Trophoblast cell (in vitro differentiated cells and primary cell): ENCODE measurements around the gene LANCL2.

Experiments used
- DNase-seq, 2 donors: peaks; one replicate each; pipeline ENCODE4 v3.0.0-alpha.2; 2016
- H2AFZ ChIP-seq: 2 replicates; pipeline ENCODE4 v1.6.1; 2013; ENCODE audit warnings: low read length, moderate library complexity, mild to moderate bottlenecking; ENCODE audit not compliant: insufficient read depth, poor library complexity
- H2AK5ac ChIP-seq: 2 replicates; pipeline ENCODE4 v1.6.1; 2013; ENCODE audit warnings: mild to moderate bottlenecking, low read length
- H2BK120ac ChIP-seq: 2 replicates; pipeline ENCODE4 v1.6.1; 2013; ENCODE audit warnings: low read length, mild to moderate bottlenecking, moderate library complexity; ENCODE audit not compliant: insufficient read depth, poor library complexity
- H2BK12ac ChIP-seq: 2 replicates; pipeline ENCODE4 v1.6.1; 2013; ENCODE audit warnings: mild to moderate bottlenecking, low read length, moderate library complexity
- H2BK5ac ChIP-seq: 2 replicates; pipeline ENCODE4 v1.6.1; 2013; ENCODE audit warnings: low read length, low read depth, moderate library complexity, mild to moderate bottlenecking; ENCODE audit not compliant: poor library complexity
- H3K14ac ChIP-seq: 2 replicates; pipeline ENCODE4 v1.6.1; 2013; ENCODE audit warnings: mild to moderate bottlenecking, low read length
- H3K18ac ChIP-seq: 2 replicates; pipeline ENCODE4 v1.6.1; 2013; ENCODE audit warnings: mild to moderate bottlenecking, low read length
- H3K23ac ChIP-seq: 2 replicates; pipeline ENCODE4 v1.6.1; 2013; ENCODE audit warnings: low read length
- H3K27ac ChIP-seq: 2 replicates; pipeline ENCODE4 v1.5.1; 2013; ENCODE audit warnings: low read depth, mild to moderate bottlenecking, inconsistent platforms, low read length, moderate library complexity
- H3K27me3 ChIP-seq: 2 replicates; pipeline ENCODE4 v1.6.1; 2013; ENCODE audit warnings: inconsistent platforms, mild to moderate bottlenecking, low read length, moderate library complexity; ENCODE audit not compliant: insufficient read depth
- H3K36me3 ChIP-seq, 2 experiments: 1 replicate in 1 of 2; 2 replicates in 1 of 2; pipeline ENCODE4 v1.6.1; 2013; ENCODE audit warnings: low read length in 2 of 2, mild to moderate bottlenecking in 2 of 2, moderate library complexity in 1 of 2; ENCODE audit not compliant: insufficient read depth in 2 of 2, control insufficient read depth in 1 of 2
- H3K4ac ChIP-seq: 2 replicates; pipeline ENCODE4 v1.6.1; 2013; ENCODE audit warnings: low read depth, mild to moderate bottlenecking, low read length, moderate library complexity
- H3K4me1 ChIP-seq, 2 experiments: 1 replicate in 1 of 2; 2 replicates in 1 of 2; pipeline ENCODE4 v1.6.1; 2013; ENCODE audit warnings: low read length in 2 of 2, mild to moderate bottlenecking in 2 of 2, moderate library complexity in 1 of 2; ENCODE audit not compliant: insufficient read depth in 2 of 2, control insufficient read depth in 1 of 2
- H3K4me2 ChIP-seq: 2 replicates; pipeline ENCODE4 v1.6.1; 2013; ENCODE audit warnings: inconsistent platforms, mild to moderate bottlenecking, low read length, moderate library complexity
- H3K4me3 ChIP-seq: 2 replicates; pipeline ENCODE4 v1.5.1; 2013; ENCODE audit warnings: mild to moderate bottlenecking, low read depth, low read length, inconsistent platforms
- H3K79me1 ChIP-seq: one replicate; pipeline ENCODE4 v1.6.1; 2013; ENCODE audit warnings: low read length
- H3K79me2 ChIP-seq: 2 replicates; pipeline ENCODE4 v1.6.1; 2013; ENCODE audit warnings: low read length, mild to moderate bottlenecking; ENCODE audit not compliant: control insufficient read depth, insufficient read depth, poor library complexity
- H3K9ac ChIP-seq: 2 replicates; pipeline ENCODE4 v1.6.1; 2013; ENCODE audit warnings: mild to moderate bottlenecking, low read length
- H3K9me3 ChIP-seq: 2 replicates; pipeline ENCODE4 v1.6.1; 2013; ENCODE audit warnings: low read depth, mild to moderate bottlenecking, control low read depth, inconsistent platforms, low read length; ENCODE audit not compliant: insufficient read depth
- H4K12ac ChIP-seq: 2 replicates; pipeline ENCODE4 v1.6.1; 2013; ENCODE audit warnings: low read depth, mild to moderate bottlenecking, low read length, moderate library complexity
- H4K8ac ChIP-seq: 2 replicates; pipeline ENCODE4 v1.6.1; 2013; ENCODE audit warnings: low read depth, mild to moderate bottlenecking, low read length, moderate library complexity
- H4K91ac ChIP-seq: one replicate; pipeline ENCODE4 v1.6.1; 2013; ENCODE audit warnings: low read depth, mild to moderate bottlenecking, low read length, moderate library complexity
- WGBS: extraction: QIAGEN DNeasy Blood & Tissue Kit; methylation state at CpG from one replicate; pipeline ENCODE4 v1.1.7; 2013; ENCODE audit warnings: missing lambda C conversion rate; ENCODE audit not compliant: insufficient read length, insufficient coverage; ENCODE audit errors: extremely low coverage; 5-methylcytosine and 5-hydroxymethylcytosine counted together

Gene LANCL2

GRCh38 chr7:55477781-55478374 is 112.7 kb downstream of the LANCL2 start:
- H2BK12ac ChIP-seq: no peak overlapping the region
- H3K4me1 ChIP-seq: peaks cover 0 to 2% of the 10 kb centered on the region in 2 experiments
- no peak overlapping the region for H4K91ac ChIP-seq
- H3K36me3 ChIP-seq: peaks cover 0 to 2% of the 10 kb centered on the region in 2 experiments
- no peak overlapping the region for H2AFZ ChIP-seq
- no peak overlapping the region for H4K12ac ChIP-seq
- no peak overlapping the region for H3K18ac ChIP-seq
- no peaks in the 10 kb centered on the region for H3K79me2 ChIP-seq
- no CpG with 5 or more reads among the region's 13 CpGs for WGBS
- no peak overlapping the region for H4K8ac ChIP-seq
- no peak overlapping the region for H3K14ac ChIP-seq
- H3K4me3 ChIP-seq: no peak overlapping the region
- no peak overlapping the region for H2BK5ac ChIP-seq
- peak; percentile 60 to 75 for DNase-seq
- H2AK5ac ChIP-seq: no peak overlapping the region
- H3K23ac ChIP-seq: no peak overlapping the region
- no peaks in the 10 kb centered on the region for H3K79me1 ChIP-seq
- no peak overlapping the region for H2BK120ac ChIP-seq
- H3K9me3 ChIP-seq: peaks cover 3% of the 10 kb centered on the region
- H3K9ac ChIP-seq: no peak overlapping the region
- H3K4me2 ChIP-seq: no peak overlapping the region
- no peak overlapping the region for H3K27ac ChIP-seq
- no peak overlapping the region for H3K4ac ChIP-seq
- no peaks in the 10 kb centered on the region for H3K27me3 ChIP-seq

- H3K27me3 ChIP-seq: no peaks in the 10 kb centered on the region
- peaks cover 3% of the 10 kb centered on the region for H3K9me3 ChIP-seq
- no peaks in the 10 kb centered on the region for H3K79me2 ChIP-seq
- no peak overlapping the region for H2BK5ac ChIP-seq
- H3K27ac ChIP-seq: no peak overlapping the region
- no peak for DNase-seq
- H2AK5ac ChIP-seq: no peak overlapping the region
- H3K23ac ChIP-seq: no peak overlapping the region
- H3K18ac ChIP-seq: no peak overlapping the region
- H3K4me1 ChIP-seq: no peaks in the 10 kb centered on the region
- H2AFZ ChIP-seq: no peak overlapping the region
- H3K4me3 ChIP-seq: no peak overlapping the region
- no CpG with 5 or more reads among the region's 6 CpGs for WGBS
- H3K36me3 ChIP-seq: peaks cover 0 to 2% of the 10 kb centered on the region in 2 experiments
- no peak overlapping the region for H2BK12ac ChIP-seq
- no peak overlapping the region for H3K4ac ChIP-seq
- no peak overlapping the region for H4K91ac ChIP-seq
- no peak overlapping the region for H3K4me2 ChIP-seq
- no peaks in the 10 kb centered on the region for H3K79me1 ChIP-seq
- H4K12ac ChIP-seq: no peak overlapping the region
- no peak overlapping the region for H4K8ac ChIP-seq
- H3K9ac ChIP-seq: no peak overlapping the region
- no peak overlapping the region for H3K14ac ChIP-seq
- H2BK120ac ChIP-seq: no peak overlapping the region
Measured at GRCh38 chr7:55478700-55479099, 113.6 kb downstream of the LANCL2 start.

DNA sequence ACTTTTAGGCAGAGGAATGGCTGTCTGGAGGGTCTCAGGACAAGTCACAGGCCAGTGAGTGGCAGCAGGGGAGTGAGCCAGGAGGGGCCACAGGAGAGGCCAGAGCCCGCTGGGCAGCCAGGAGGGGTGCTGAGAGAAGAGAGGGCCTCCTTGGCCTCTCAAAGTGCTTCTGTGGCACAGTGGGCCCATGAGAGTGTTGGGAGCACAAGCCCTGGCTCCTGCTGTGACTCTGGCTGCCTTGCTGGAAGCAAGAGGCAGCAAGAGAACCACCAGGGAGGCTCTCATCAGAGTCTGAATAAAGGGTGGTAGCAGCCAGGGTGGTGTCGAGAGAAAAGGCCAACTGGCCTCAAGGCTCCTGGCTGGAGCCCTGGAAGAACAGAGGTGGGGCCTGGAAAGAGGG is 116.0 kb downstream of the LANCL2 start:
- no peak overlapping the region for H2BK5ac ChIP-seq
- H4K12ac ChIP-seq: no peak overlapping the region
- no peak for DNase-seq
- no peak overlapping the region for H4K8ac ChIP-seq
- no peaks in the 10 kb centered on the region for H3K27me3 ChIP-seq
- H3K36me3 ChIP-seq: peaks cover 0 to 2% of the 10 kb centered on the region in 2 experiments
- no peak overlapping the region for H3K18ac ChIP-seq
- no CpG with 5 or more reads among the region's 2 CpGs for WGBS
- H2BK120ac ChIP-seq: no peak overlapping the region
- H2BK12ac ChIP-seq: no peak overlapping the region
- H3K9ac ChIP-seq: no peak overlapping the region
- no peak overlapping the region for H4K91ac ChIP-seq
- no peak overlapping the region for H3K14ac ChIP-seq
- no peaks in the 10 kb centered on the region for H3K79me1 ChIP-seq
- H3K9me3 ChIP-seq: peaks cover 1% of the 10 kb centered on the region
- no peaks in the 10 kb centered on the region for H3K4me1 ChIP-seq
- no peak overlapping the region for H3K23ac ChIP-seq
- H3K27ac ChIP-seq: no peak overlapping the region
- H2AFZ ChIP-seq: no peak overlapping the region
- no peak overlapping the region for H3K4me3 ChIP-seq
- no peak overlapping the region for H3K4me2 ChIP-seq
- no peak overlapping the region for H2AK5ac ChIP-seq
- no peak overlapping the region for H3K4ac ChIP-seq
- H3K79me2 ChIP-seq: no peaks in the 10 kb centered on the region

- no peak overlapping the region for H4K12ac ChIP-seq
- H3K18ac ChIP-seq: no peak overlapping the region
- H3K4me2 ChIP-seq: no peak overlapping the region
- no peak overlapping the region for H2AK5ac ChIP-seq
- H3K4me3 ChIP-seq: no peak overlapping the region
- H4K91ac ChIP-seq: no peak overlapping the region
- no peak overlapping the region for H4K8ac ChIP-seq
- H3K9me3 ChIP-seq: peaks cover 1% of the 10 kb centered on the region
- no peaks in the 10 kb centered on the region for H3K79me1 ChIP-seq
- H3K4ac ChIP-seq: no peak overlapping the region
- no peak overlapping the region for H2BK5ac ChIP-seq
- no peak overlapping the region for H2AFZ ChIP-seq
- no peak overlapping the region for H3K27ac ChIP-seq
- H3K14ac ChIP-seq: no peak overlapping the region
- H3K27me3 ChIP-seq: no peaks in the 10 kb centered on the region
- peak; percentile 29 to 33 for DNase-seq
- WGBS: no CpG with 5 or more reads among the region's 6 CpGs
- H2BK12ac ChIP-seq: no peak overlapping the region
- H3K4me1 ChIP-seq: no peaks in the 10 kb centered on the region
- H2BK120ac ChIP-seq: no peak overlapping the region
- H3K23ac ChIP-seq: no peak overlapping the region
- no peaks in the 10 kb centered on the region for H3K79me2 ChIP-seq
- peaks cover 0 to 2% of the 10 kb centered on the region in 2 experiments for H3K36me3 ChIP-seq
- no peak overlapping the region for H3K9ac ChIP-seq
Measured at GRCh38 chr7:55483046-55483445, 117.9 kb downstream of the LANCL2 start.
